GM21390 (cell line): ENCODE results near the gene TRAPPC1.

Experiments used
- ATAC-seq: cut with Tn5 transposase; IDR thresholded peaks from one replicate; pipeline ENCODE4 v1.9.1; 2021; ENCODE audit not compliant: unreplicated experiment

Gene TRAPPC1

DNA sequence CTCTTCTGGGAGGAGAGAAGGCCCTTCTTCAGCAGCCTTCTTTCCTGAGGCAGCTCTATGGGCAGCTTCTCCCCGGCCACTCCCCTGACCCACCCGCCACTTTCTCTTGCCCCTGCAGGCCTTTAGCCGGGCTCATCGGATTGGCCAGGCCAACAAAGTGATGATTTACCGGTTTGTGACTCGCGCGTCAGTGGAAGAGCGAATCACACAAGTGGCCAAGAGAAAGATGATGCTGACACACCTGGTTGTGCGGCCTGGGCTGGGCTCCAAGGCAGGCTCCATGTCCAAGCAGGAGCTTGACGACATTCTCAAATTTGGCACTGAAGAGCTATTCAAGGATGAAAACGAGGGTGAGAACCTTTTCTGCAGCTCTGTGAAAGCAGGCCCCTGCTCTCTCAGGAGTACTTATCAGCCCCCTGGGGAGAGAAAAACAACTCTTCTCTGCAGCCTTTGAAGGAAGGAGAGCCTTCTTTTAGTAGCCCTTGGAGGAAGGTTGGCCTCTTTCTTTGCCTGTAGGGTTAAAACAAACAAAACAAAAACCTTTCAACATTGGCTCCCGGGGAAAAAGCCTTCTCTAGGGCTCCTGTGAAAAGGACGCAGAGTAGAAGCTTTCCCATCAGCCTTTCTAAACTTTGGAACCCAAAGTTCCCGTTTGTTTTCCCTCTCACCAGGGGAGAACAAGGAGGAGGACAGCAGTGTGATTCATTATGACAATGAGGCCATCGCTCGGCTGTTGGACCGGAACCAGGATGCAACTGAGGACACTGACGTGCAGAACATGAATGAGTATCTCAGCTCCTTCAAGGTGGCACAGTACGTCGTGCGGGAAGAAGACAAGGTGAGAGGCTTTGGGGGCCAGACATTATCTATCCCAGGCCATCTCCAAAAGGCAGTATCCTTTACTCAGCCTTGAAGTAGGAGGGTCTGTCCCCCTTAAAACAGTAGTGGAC, 28.3 kb downstream of the TRAPPC1 start:
- ATAC-seq = no peak

DNA sequence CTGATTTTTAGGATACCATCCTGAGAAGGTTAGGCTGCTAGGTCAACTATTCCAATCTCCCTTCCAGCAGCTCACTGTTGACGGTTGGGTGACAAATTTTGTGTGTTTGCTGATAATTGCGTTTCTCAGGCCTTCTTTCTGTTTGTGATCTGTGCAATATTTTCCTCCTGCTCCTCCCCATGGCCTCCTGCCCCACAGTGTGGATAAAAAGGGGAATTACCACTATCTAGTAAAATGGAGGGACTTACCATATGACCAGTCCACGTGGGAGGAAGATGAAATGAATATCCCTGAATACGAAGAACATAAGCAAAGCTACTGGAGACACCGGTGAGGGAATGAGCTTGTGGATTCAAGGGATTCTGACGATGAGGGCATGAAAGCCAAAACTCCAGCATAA, 34.0 kb downstream of the TRAPPC1 start:
- no peak for ATAC-seq

- ATAC-seq = no peak
Observed at GRCh38 chr17:7897090-7897489, 34.7 kb downstream of the TRAPPC1 start.

GRCh38 chr17:7894866-7895265, 36.9 kb downstream of the TRAPPC1 start:
- ATAC-seq = no peak

DNA sequence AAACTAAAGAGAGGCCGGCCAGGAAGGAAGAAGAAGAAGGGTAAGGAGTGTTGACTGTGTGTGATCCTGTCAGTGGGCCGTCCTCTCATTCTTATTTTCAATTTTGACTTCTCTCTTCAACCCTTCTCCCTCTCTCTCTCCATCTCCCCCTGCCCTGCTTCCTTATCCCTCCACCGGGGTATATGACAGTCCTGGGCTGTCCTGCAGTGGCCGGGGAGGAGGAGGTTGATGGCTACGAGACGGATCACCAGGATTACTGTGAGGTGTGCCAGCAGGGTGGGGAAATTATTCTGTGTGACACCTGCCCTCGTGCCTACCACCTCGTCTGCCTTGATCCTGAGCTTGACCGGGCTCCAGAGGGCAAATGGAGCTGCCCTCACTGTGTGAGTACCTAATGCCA, 37.5 kb downstream of the TRAPPC1 start:
- no peak for ATAC-seq

DNA sequence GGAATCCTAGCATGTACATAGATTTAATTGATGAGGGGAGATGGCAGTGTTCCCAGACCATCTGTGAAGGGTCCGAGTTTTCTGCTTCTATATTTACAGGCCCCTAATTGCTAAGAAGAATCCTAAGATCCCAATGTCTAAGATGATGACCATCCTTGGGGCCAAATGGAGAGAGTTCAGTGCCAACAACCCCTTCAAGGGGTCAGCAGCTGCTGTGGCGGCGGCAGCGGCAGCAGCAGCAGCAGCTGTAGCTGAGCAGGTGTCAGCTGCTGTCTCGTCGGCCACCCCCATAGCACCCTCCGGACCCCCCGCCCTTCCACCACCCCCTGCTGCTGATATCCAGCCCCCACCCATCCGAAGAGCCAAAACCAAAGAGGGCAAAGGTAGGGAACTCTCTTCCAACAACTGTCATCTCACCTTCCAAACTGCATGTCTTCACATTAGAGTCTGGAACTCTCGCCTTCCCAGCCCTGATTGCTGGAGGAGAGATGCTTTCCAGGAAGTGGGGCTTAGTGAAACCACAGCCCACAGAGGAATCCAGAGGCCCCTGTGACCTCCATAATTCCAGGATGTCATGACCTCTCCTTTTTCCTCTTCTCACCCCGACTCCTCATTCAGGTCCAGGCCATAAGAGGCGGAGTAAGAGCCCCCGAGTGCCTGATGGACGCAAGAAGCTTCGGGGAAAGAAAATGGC, 38.4 kb downstream of the TRAPPC1 start:
- no peak for ATAC-seq

GRCh38 chr17:7889166-7889955, 42.4 kb downstream of the TRAPPC1 start:
- no peak for ATAC-seq

DNA sequence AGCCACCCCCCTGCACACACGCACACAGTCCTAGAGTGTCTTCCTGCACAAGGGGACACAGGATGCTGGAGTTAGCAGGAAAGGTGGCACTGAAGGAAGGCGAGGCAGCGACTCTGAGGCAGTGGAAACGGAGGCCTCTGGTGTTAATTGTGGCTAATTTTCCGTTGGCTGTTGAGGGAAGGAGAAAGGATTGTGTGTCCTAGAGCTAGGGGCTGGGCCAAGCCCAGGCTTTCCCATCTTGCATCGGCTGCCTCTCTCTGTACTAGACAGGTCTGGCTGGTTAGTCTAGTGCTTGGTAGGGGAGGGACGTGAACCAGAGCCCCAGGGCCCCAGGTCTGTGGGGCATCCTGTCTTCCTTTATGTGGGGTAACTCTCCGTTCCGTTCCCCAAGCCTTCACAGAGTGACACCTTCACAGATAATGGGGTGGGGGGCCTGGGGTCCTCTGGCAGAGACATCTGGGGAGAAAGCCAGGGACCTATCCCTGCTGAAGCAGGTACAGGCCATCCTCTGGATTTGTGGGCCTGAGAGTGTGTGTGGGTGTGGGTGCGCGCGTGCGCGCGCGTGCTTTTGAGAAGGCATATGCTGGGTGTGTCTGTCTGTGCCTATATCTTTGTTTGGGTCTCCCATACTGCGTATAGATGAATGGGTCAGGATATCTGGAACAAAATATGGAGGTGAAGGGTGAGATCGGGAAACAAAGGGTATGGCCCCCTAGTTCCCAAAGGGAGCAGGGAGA, 43.4 kb downstream of the TRAPPC1 start, which contains the start of gene CHD3:
CHD3 (plus strand) TSS at position 606 of the 737 bp plus-strand sequence. CDS start 212 bp downstream, outside the sequence.
- ATAC-seq = no peak

DNA sequence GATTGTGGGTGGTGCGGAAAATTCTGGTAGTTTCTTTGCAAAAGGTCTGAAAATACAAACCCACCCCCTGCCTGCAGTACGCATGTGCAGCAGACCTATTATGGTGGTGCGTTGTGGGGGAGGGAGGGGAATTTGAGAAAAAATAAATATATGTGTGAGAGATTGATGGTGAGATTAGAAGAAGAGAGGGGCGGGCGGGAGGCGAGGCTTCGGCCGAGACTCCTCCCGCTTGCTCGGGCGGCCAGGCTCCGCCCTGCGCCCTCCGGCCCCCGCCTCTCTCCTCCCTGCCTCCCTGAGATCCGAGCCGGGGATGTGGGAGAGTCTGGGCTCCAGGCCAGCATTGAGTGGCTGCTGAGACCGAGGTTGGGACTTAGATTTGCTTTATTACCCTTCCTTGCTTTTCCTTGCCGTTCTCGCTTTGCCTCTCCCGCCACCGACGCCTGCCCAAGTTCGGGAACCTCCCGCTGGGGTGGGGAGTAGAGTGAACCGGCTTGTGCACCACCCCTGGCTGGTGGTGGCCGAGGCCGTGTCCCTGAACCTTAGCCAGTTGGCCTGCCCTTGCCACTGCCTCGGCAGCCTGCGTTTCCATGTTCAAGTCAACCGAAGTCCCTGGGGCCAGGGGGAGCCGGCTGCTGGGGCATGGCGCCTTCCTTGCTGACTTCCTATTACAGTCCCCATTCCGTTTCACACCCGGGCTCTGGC, 44.1 kb downstream of the TRAPPC1 start:
- ATAC-seq = peak; percentile 65

DNA sequence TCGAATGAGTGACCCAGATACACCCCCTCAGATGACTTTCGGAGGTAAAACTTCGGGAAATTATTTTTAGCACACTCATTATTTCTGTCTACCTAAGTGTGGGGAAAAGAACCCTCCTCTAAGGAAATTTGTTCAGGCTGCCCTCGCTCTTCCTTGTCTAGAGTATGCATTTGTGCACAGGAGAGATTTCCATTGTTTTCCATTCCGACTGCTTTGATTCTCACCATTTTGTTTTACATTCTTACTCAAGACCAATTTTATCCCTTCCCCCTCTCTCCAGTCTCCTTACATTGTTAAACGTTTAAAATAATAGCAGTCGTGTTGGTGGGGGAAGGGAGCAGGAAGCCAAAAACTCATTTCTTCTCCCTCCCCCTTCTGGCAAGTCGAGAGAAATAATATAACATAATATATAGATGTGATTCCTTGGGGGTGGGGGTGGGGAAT, 44.7 kb downstream of the TRAPPC1 start:
- no peak for ATAC-seq

- no peak for ATAC-seq
Observed at GRCh38 chr17:7886227-7887037, 45.3 kb downstream of the TRAPPC1 start.

- no peak for ATAC-seq
Observed at GRCh38 chr17:7885367-7886226, 46.1 kb downstream of the TRAPPC1 start.

DNA sequence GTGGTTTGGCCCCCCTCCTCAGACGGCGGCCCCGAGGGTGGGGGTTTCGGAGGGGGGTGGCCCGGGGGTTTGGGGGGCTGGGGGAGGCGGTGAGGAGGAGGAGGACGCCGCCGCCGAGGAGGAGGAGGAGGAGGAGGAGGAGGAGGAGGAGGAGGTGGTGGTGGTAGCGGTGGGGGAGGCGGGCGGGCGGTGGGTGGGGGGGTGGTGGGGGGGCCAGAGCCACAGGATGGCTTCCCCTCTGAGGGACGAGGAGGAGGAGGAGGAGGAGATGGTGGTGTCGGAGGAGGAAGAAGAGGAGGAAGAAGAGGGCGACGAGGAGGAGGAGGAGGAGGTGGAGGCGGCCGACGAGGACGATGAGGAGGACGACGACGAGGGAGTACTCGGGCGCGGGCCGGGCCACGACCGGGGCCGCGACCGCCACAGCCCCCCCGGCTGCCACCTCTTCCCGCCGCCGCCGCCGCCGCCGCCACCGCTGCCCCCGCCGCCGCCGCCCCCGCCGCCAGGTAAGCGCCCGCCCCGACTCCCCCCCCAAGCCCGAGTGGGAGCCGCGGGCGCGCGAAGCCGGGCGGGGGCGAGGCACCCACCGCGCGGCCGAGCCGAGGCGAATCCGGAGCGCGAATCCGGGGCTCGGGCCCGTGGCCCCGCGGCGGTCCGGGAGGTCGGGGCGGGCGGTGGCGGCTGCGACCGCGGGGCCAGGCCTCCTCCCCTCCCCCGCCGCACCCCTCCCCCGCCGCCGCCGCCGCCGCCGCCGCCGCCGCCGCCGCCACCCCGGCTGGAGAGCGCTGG, 47.0 kb downstream of the TRAPPC1 start:
- no peak for ATAC-seq

GRCh38 chr17:7883781-7884386, 47.9 kb downstream of the TRAPPC1 start:
- ATAC-seq = no peak

DNA sequence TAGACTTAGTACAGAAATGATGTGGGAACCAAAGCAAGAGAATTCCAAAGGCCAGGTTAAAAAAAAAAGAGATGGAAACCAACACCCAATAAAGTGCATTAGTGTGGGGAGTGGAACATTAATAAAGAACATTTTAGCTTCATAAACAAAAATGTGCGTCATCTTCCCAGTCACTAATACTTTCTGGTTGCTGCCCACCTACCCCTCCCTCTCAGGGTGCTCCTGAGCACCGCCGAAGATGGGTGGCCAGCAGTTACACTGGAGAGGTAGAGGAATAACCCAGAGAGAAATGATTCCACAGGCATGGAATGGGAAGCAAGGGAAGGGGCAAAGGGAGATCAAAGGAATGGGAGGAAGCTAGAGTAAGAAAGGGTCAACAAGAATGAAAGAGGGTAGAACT, 49.1 kb downstream of the TRAPPC1 start:
- no peak for ATAC-seq

- no peak for ATAC-seq
Observed at GRCh38 chr17:7882068-7882467, 49.7 kb downstream of the TRAPPC1 start.
